WTC11 (cell line): Measurements from ENCODE around the gene GPRIN3.
"Not testable (repeated sequence)": the region's sequence is repeated elsewhere in the genome, so short reads cannot be mapped to it uniquely, and the experiment has no call there.

Experiments used
- CTCF ChIP-seq: fragments of 200-600 bp; IDR thresholded peaks from 2 replicates; pipeline ENCODE4 v1.8.0; 2022; ENCODE audit warnings: antibody characterized with exemption
- USF1 ChIP-seq: sonication (generic); formaldehyde crosslinking; IDR thresholded peaks from 2 replicates; pipeline ENCODE4 v1.8.0; 2022; ENCODE audit warnings: mild to moderate bottlenecking, missing genetic modification reagents

GRCh38 chr4:89254347-89254746, 53.3 kb downstream of the GPRIN3 start:
- not testable (repeated sequence) for TF ChIP-seq USF1 (CRISPR knock-in tag); CTCF
